ENCODE data around the gene MAP4K3. TPM values are rescaled to one million over a fixed set of nuclear protein-coding genes. Genes with fewer than 3 reads are reported as not detected.

The MAP4K3 gene
- total and polyA plus RNA-seq, 9 of the 15 experiments (the other 6 are each of a cell fraction or from before 2014, with no cell fraction given) = 3.1 to 30.0 (median 16.9) TPM

GRCh38 chr2:39481611-39482010 lies 44.5 kb upstream of the MAP4K3 start:
- Histone ChIP-seq H3K4me2 (ENCODE audit: insufficient read depth, low read length) (no peak overlapping the region), H4K20me1 (replicated peaks; ENCODE audit: control insufficient read depth, insufficient read depth, low read length) (no peaks in the 10 kb centered on the region), H3K27ac (ENCODE audit: extremely low read depth, low read depth, low read length) (no peak overlapping the region), H3K4me3 (no peak overlapping the region), H3K27me3 (ENCODE audit: control insufficient read depth in 2 of 2, insufficient read depth in 2 of 2, low read length in 2 of 2) (no peaks in the 10 kb centered on the region), H3K4me1 (replicated peaks in 1 of 2; ENCODE audit: control insufficient read depth in 2 of 2, insufficient read depth in 2 of 2, low read length in 2 of 2) (peaks cover 0 to 7% of the 10 kb centered on the region in 2 experiments; a peak in 2 of 5 replicates), H3K9me1 (ENCODE audit: control insufficient read depth, insufficient read depth, low read length) (no peaks in the 10 kb centered on the region), H2AFZ (ENCODE audit: low read depth, low read length) (no peak overlapping the region), H3K9ac (ENCODE audit: insufficient read depth in 1 of 2, low read depth in 2 of 2, low read length in 2 of 2) (no peak overlapping the region), H3K79me2 (ENCODE audit: control insufficient read depth, insufficient read depth, low read length) (no peaks in the 10 kb centered on the region), H3K9me3 (replicated peaks; ENCODE audit: control insufficient read depth, insufficient read depth, low read depth, low read length) (no peaks in the 10 kb centered on the region), H3K36me3 (ENCODE audit: control insufficient read depth, insufficient read depth, low read length) (no peaks in the 10 kb centered on the region)
- DNase-seq (ENCODE audit: extremely low read depth in 1 of 4, low spot score in 3 of 4) (no peak), ATAC-seq (no peak), FAIRE-seq (no peak)
- in situ Hi-C loops (cut with MboI) (no loop called here), intact Hi-C loops (cut with micrococcal nuclease) (no loop called here)
- 87% methylated on average over 2 of the region's 2 CpGs for WGBS (ENCODE audit: insufficient coverage, low coverage, missing lambda C conversion rate)
- POLR2A ChIA-PET = no interaction called here
- no peak for TF ChIP-seq ZNF766 (CRISPR knock-in tag; conservative IDR thresholded peaks at IDR 0.05)
- no peak for TF ChIP-seq ATF1 (CRISPR knock-in tag; IDR thresholded peaks at IDR 0.05)
- no peak for TF ChIP-seq ATF1 (tag; IDR thresholded peaks at IDR 0.05)
- TF ChIP-seq, protein P1, sequence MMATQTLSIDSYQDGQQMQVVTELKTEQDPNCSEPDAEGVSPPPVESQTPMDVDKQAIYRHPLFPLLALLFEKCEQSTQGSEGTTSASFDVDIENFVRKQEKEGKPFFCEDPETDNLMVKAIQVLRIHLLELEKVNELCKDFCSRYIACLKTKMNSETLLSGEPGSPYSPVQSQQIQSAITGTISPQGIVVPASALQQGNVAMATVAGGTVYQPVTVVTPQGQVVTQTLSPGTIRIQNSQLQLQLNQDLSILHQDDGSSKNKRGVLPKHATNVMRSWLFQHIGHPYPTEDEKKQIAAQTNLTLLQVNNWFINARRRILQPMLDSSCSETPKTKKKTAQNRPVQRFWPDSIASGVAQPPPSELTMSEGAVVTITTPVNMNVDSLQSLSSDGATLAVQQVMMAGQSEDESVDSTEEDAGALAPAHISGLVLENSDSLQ (IDR thresholded peaks at IDR 0.05) = no peak
- TF ChIP-seq XRCC3 (IDR thresholded peaks at IDR 0.05) = no peak
- TF ChIP-seq ZNF124 (CRISPR knock-in tag; IDR thresholded peaks at IDR 0.05) = no peak
- no peak for TF ChIP-seq HNRNPL (IDR thresholded peaks at IDR 0.05; ENCODE audit: low read depth, low read length)
- TF ChIP-seq, protein P2, sequence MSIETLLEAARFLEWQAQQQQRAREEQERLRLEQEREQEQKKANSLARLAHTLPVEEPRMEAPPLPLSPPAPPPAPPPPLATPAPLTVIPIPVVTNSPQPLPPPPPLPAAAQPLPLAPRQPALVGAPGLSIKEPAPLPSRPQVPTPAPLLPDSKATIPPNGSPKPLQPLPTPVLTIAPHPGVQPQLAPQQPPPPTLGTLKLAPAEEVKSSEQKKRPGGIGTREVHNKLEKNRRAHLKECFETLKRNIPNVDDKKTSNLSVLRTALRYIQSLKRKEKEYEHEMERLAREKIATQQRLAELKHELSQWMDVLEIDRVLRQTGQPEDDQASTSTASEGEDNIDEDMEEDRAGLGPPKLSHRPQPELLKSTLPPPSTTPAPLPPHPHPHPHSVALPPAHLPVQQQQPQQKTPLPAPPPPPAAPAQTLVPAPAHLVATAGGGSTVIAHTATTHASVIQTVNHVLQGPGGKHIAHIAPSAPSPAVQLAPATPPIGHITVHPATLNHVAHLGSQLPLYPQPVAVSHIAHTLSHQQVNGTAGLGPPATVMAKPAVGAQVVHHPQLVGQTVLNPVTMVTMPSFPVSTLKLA (conservative IDR thresholded peaks at IDR 0.05) = no peak
- no peak for TF ChIP-seq ZNF277 (CRISPR knock-in tag; IDR thresholded peaks at IDR 0.05; ENCODE audit: borderline replicate concordance)
- no peak for TF ChIP-seq MEF2D (tag; conservative IDR thresholded peaks at IDR 0.05; ENCODE audit: low read depth)
- TF ChIP-seq ZNF146 (CRISPR knock-in tag; IDR thresholded peaks at IDR 0.05; ENCODE audit: unreplicated experiment) = no peak
- TF ChIP-seq U2AF2 (optimal IDR thresholded peaks at IDR 0.05; ENCODE audit: low read depth, low read length) = no peak
- no TSS peak for BruUV-seq (replicated peaks)
- CTCF ChIA-PET (ENCODE audit: low intra/inter-chr PET ratio) = no interaction called here
